NCI-H2107 treated with DMSO at 0.1 percent for 48 hours (cell line): ENCODE data around the gene RFPL3.

Experiments used
- DNase-seq: peaks from one replicate; lab custom pipeline; 2025; ENCODE audit not compliant: unreplicated experiment; lab: John Stamatoyannopoulos, UW

Gene RFPL3

GRCh38 chr22:32410459-32410858 lies 52.8 kb downstream of the RFPL3 start:
- DNase-seq, result no peak
